GM23338 (cell line): ENCODE results near the gene VENTX. TPM values are rescaled to one million over a fixed set of nuclear protein-coding genes. Genes with fewer than 3 reads are reported as not detected.

Source experiments
- ATAC-seq: fragments of 200-7000 bp; cut with Tn5 transposase; 3 replicates; pipeline ENCODE4 v1.9.1; 2020
- DNase-seq: peaks from one replicate; pipeline ENCODE4 v3.0.0-alpha.2; 2015; ENCODE audit warnings: low spot score
- H2AFZ ChIP-seq: fragments of 200-600 bp; sonication (generic); 2 replicates; pipeline ENCODE4 v1.8.0; 2016; ENCODE audit warnings: antibody characterized with exemption, mild to moderate bottlenecking, moderate library complexity
- H3F3A ChIP-seq: fragments of 200-600 bp; sonication (generic); replicated peaks from 2 replicates; pipeline ENCODE4 v1.8.0; 2017; ENCODE audit warnings: antibody characterized with exemption, mixed run types, low read depth
- H3K27ac ChIP-seq: fragments of 200-600 bp; sonication (generic); 2 replicates; pipeline ENCODE4 v1.6.1; 2016; ENCODE audit warnings: low read depth
- H3K27me3 ChIP-seq: fragments of 200-600 bp; sonication (generic); 2 replicates; pipeline ENCODE4 v1.8.0; 2016; ENCODE audit warnings: mild to moderate bottlenecking, mixed run types, moderate library complexity; ENCODE audit not compliant: insufficient read depth
- H3K36me3 ChIP-seq: fragments of 200-600 bp; sonication (generic); 2 replicates; pipeline ENCODE4 v1.8.0; 2016; ENCODE audit warnings: mild to moderate bottlenecking; ENCODE audit not compliant: insufficient read depth
- H3K4me1 ChIP-seq: fragments of 200-600 bp; sonication (generic); 2 replicates; pipeline ENCODE4 v1.8.0; 2016; ENCODE audit warnings: mild to moderate bottlenecking, moderate library complexity; ENCODE audit not compliant: insufficient read depth
- H3K4me2 ChIP-seq: fragments of 200-600 bp; sonication (generic); 2 replicates; pipeline ENCODE4 v1.7.1; 2017; ENCODE audit warnings: mixed run types
- H3K4me3 ChIP-seq: fragments of 200-600 bp; sonication (generic); 2 replicates; pipeline ENCODE4 v1.6.1; 2016; ENCODE audit warnings: mixed run types
- H3K79me2 ChIP-seq: fragments of 200-600 bp; sonication (generic); replicated peaks from 2 replicates; pipeline ENCODE4 v1.8.0; 2017; ENCODE audit warnings: mild to moderate bottlenecking; ENCODE audit not compliant: insufficient read depth
- H3K9me2 ChIP-seq: fragments of 200-600 bp; sonication (generic); 2 replicates; pipeline ENCODE4 v1.8.0; 2017; ENCODE audit not compliant: insufficient read depth
- H4K20me1 ChIP-seq: fragments of 200-600 bp; sonication (generic); replicated peaks from 2 replicates; pipeline ENCODE4 v1.8.0; 2017; ENCODE audit warnings: mild to moderate bottlenecking; ENCODE audit not compliant: insufficient read depth
- H3K27ac Mint-ChIP-seq: 2 replicates; pipeline ENCODE4 v1.8.0; 2020; ENCODE audit warnings: inconsistent platforms, mild to moderate bottlenecking, moderate library complexity, mixed read lengths
- H3K27me3 Mint-ChIP-seq: 3 replicates; pipeline ENCODE4 v1.8.0; 2022; ENCODE audit warnings: low read depth, mild to moderate bottlenecking, moderate library complexity, mixed read lengths, inconsistent platforms; ENCODE audit not compliant: insufficient read depth, poor library complexity
- H3K36me3 Mint-ChIP-seq: 3 replicates; pipeline ENCODE4 v1.8.0; 2021; ENCODE audit warnings: low read depth, mild to moderate bottlenecking, inconsistent platforms, moderate library complexity, mixed read lengths
- H3K4me1 Mint-ChIP-seq: 3 replicates; pipeline ENCODE4 v1.8.0; 2020; ENCODE audit warnings: mild to moderate bottlenecking, inconsistent platforms, mixed read lengths
- H3K4me3 Mint-ChIP-seq: 3 replicates; pipeline ENCODE4 v1.8.0; 2021; ENCODE audit warnings: moderate library complexity, mild to moderate bottlenecking, inconsistent platforms, mixed read lengths
- H3K9me3 Mint-ChIP-seq: 3 replicates; pipeline ENCODE4 v1.8.0; 2020; ENCODE audit warnings: moderate library complexity, mild to moderate bottlenecking, inconsistent platforms, mixed read lengths
- EZH2 ChIP-seq: fragments of 200-600 bp; sonication (generic); IDR thresholded peaks from one replicate; pipeline ENCODE4 v1.8.0; 2017; ENCODE audit warnings: antibody characterized with exemption, mild to moderate bottlenecking, low read depth; ENCODE audit not compliant: unreplicated experiment
- JUNB ChIP-seq: IDR thresholded peaks from one replicate; pipeline ENCODE4 v1.6.1; 2016; ENCODE audit warnings: antibody characterized with exemption; ENCODE audit not compliant: unreplicated experiment
- NANOG ChIP-seq: IDR thresholded peaks from 2 replicates; pipeline ENCODE4 v1.6.1; 2016; ENCODE audit warnings: antibody characterized with exemption, borderline replicate concordance
- polyA plus RNA-seq: library from polyadenylated mRNA; unstranded; fragments of >200 nt; fragmentation: Nextera tagmentation; extraction: Ambion mirVana; gene quantifications from 2 replicates; pipeline ENCODE4 v1.2.1, GENCODE V29; 2016
- total RNA-seq: library from RNA; depleted of rRNA; stranded (reverse); fragments of >200 nt; shearing (Covaris generic); gene quantifications from 2 replicates; pipeline ENCODE4 v1.2.3, GENCODE V29; 2014
- TF ChIP-seq, protein P1 (sequence below): fragments of 250-450 bp; sonication (Bioruptor Pico); IDR thresholded peaks from 2 replicates; pipeline ENCODE4 v1.5.0; 2020; ENCODE audit warnings: mild to moderate bottlenecking, moderate library complexity

VENTX gene
- total and polyA plus RNA-seq, 2 experiments from 2014 or later, result 4.8 to 8.1 TPM

DNA sequence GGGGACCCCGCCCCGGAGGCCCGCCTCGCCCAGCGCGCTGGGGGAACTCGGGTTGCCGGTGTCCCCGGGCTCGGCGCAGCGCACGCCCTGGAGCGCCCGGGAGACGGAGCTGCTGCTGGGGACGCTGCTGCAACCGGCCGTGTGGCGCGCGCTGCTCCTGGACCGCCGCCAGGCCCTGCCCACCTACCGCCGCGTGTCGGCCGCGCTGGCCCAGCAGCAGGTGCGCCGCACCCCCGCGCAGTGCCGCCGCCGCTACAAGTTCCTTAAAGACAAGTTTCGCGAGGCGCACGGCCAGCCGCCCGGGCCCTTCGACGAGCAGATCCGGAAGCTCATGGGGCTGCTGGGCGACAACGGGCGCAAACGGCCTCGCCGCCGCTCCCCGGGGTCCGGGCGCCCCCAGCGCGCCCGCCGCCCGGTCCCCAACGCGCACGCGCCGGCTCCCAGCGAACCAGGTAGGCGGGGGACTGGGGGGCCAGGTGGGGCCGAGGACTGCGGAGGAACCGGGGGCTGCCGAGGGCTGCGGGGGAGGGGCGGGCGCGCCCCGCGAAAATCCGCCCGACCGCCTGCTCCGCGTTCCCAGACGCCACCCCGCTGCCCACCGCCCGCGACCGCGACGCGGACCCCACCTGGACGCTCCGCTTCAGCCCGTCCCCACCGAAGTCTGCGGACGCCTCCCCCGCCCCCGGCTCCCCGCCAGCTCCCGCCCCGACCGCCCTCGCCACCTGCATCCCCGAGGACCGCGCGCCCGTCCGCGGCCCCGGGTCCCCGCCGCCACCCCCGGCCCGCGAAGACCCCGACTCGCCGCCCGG, 7.1 kb upstream of the VENTX start:
- Mint-ChIP-seq H3K27ac (no peak overlapping the region), H3K9me3 (peaks cover 9% of the 10 kb centered on the region; the same call in 2 of the 3 replicates), H3K4me3 (peak overlapping the region; percentile 60; the same call in 2 of the 3 replicates), H3K4me1 (peaks cover 22% of the 10 kb centered on the region), H3K27me3 (peaks cover 67% of the 10 kb centered on the region), H3K36me3 (peaks cover 8% of the 10 kb centered on the region)
- Histone ChIP-seq H2AFZ (no peak overlapping the region), H3K4me1 (peaks cover 16% of the 10 kb centered on the region; the same call in 1 of the 2 replicates), H3K79me2 (no peaks in the 10 kb centered on the region), H3K27ac (no peak overlapping the region), H3K4me2 (peak overlapping the region; percentile 74), H3K4me3 (peak overlapping the region; percentile 59), H3K36me3 (no peaks in the 10 kb centered on the region), H3K9me2 (0 out of 2 replicates have a peak, but pooled peaks cover 3% of the 10 kb centered on the region), H3K27me3 (peaks cover 48% of the 10 kb centered on the region), H3F3A (peaks cover 16% of the 10 kb centered on the region; the same call in 1 of the 2 replicates), H4K20me1 (no peaks in the 10 kb centered on the region)
- ATAC-seq, result peak; percentile 9
- TF ChIP-seq NANOG (no peak), EZH2 (peak; percentile 43)
- DNase-seq, result peak; percentile 74

DNA sequence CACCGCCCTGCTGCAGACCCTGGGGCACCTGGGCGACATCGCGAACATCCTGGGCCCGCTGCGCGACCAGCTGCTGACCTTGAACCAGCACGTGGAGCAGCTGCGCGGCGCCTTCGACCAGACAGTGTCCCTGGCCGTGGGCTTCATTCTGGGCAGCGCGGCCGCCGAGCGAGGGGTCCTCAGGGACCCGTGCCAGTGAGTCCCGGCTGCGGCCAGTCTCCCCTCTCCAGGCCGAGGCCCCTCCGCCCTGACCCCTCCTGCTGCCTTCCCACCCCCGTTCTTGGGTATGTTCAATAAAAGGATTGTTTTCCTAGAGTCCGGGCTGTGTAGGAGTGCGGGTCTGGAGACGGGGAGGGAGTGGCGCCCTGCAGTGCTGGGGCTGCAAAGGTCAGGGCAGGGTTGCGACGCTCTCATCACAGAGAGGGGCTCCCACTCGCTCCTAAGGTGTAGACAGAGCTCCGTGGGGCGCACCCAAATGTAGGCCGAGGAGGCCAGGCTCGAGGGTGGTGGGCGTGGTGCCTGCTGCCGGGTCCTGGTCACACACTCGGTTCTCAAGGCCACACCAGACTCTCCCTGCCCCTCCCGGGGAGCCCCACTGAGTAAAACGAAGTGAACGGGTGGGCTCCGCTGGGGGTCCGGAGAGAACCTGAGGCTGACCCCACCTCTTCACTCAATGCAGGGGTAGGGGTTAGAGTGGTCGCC, 6.3 kb upstream of the VENTX start:
- H3K27me3 ChIP-seq, result peaks cover 56% of the 10 kb centered on the region
- H3K4me1 Mint-ChIP-seq, result peaks cover 20% of the 10 kb centered on the region
- H3K27ac ChIP-seq, result peak overlapping the region; percentile 84; the same call in 1 of the 2 replicates
- ATAC-seq (peak; percentile 3), DNase-seq (no peak)
- peak overlapping the region; percentile 75 for H3K4me2 ChIP-seq
- H3K27me3 Mint-ChIP-seq, result peaks cover 71% of the 10 kb centered on the region
- H3K36me3 Mint-ChIP-seq, result peaks cover 8% of the 10 kb centered on the region
- H3K4me1 ChIP-seq, result peaks cover 16% of the 10 kb centered on the region; the same call in 1 of the 2 replicates
- no peak overlapping the region for H3K27ac Mint-ChIP-seq
- H3F3A ChIP-seq, result peaks cover 16% of the 10 kb centered on the region; the same call in 1 of the 2 replicates
- H3K79me2 ChIP-seq, result no peaks in the 10 kb centered on the region
- H3K9me2 ChIP-seq, result 0 out of 2 replicates have a peak, but pooled peaks cover 3% of the 10 kb centered on the region
- peak; percentile 41 for TF ChIP-seq EZH2
- TF ChIP-seq JUNB, result no peak
- peak overlapping the region; percentile 67 for H3K4me3 Mint-ChIP-seq
- peaks cover 9% of the 10 kb centered on the region; the same call in 2 of the 3 replicates for H3K9me3 Mint-ChIP-seq
- H3K4me3 ChIP-seq, result peak overlapping the region; percentile 59
- H4K20me1 ChIP-seq, result no peaks in the 10 kb centered on the region
- no peaks in the 10 kb centered on the region for H3K36me3 ChIP-seq
- H2AFZ ChIP-seq, result no peak overlapping the region

DNA sequence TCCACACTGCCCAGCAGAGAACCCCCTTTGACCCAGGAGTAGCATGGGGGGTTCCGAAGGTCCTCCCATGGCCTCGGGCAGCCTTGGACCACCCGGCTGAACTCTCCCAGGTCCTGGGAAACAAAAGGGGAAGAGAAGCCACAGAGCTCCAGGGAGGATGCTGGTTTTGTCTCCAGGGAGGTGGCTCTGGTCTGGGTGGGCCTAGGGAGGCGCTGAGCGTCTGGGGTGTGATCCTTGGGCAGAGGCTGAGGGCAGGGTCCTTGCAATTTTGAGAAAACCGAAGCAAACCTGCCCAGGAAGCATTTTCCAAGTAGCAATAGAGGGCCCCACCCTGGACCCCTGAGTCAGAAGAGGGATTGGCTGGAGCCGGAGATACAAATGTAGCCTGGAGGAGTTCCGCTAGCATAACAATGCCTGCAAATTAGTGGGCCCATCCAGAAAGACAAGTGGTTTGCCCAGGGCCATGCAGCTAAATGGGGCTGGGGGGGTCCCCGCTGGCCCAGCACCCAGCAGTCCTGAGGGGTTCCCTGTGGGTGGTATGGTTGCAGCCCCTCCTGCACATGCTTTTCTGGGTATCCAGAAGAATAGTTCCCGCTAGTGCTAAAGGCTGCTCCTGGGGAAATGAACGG, 5.6 kb upstream of the VENTX start:
- peaks cover 9% of the 10 kb centered on the region; the same call in 2 of the 3 replicates for H3K9me3 Mint-ChIP-seq
- H3F3A ChIP-seq, result peaks cover 16% of the 10 kb centered on the region; the same call in 1 of the 2 replicates
- peaks cover 8% of the 10 kb centered on the region for H3K36me3 Mint-ChIP-seq
- H3K27ac Mint-ChIP-seq, result no peak overlapping the region
- 0 out of 2 replicates have a peak, but pooled peaks cover 3% of the 10 kb centered on the region for H3K9me2 ChIP-seq
- no peaks in the 10 kb centered on the region for H3K79me2 ChIP-seq
- no peaks in the 10 kb centered on the region for H4K20me1 ChIP-seq
- no peaks in the 10 kb centered on the region for H3K36me3 ChIP-seq
- H3K4me2 ChIP-seq, result peak overlapping the region; percentile 75
- peak overlapping the region; percentile 84; the same call in 1 of the 2 replicates for H3K27ac ChIP-seq
- peaks cover 19% of the 10 kb centered on the region for H3K4me1 Mint-ChIP-seq
- DNase-seq (peak; percentile 71), ATAC-seq (peak; percentile 15)
- H3K27me3 Mint-ChIP-seq, result peaks cover 69% of the 10 kb centered on the region
- H3K27me3 ChIP-seq, result peaks cover 63% of the 10 kb centered on the region
- peak overlapping the region; percentile 61 for H3K4me3 Mint-ChIP-seq
- no peak overlapping the region for H2AFZ ChIP-seq
- peaks cover 16% of the 10 kb centered on the region; the same call in 1 of the 2 replicates for H3K4me1 ChIP-seq
- TF ChIP-seq, protein P1, sequence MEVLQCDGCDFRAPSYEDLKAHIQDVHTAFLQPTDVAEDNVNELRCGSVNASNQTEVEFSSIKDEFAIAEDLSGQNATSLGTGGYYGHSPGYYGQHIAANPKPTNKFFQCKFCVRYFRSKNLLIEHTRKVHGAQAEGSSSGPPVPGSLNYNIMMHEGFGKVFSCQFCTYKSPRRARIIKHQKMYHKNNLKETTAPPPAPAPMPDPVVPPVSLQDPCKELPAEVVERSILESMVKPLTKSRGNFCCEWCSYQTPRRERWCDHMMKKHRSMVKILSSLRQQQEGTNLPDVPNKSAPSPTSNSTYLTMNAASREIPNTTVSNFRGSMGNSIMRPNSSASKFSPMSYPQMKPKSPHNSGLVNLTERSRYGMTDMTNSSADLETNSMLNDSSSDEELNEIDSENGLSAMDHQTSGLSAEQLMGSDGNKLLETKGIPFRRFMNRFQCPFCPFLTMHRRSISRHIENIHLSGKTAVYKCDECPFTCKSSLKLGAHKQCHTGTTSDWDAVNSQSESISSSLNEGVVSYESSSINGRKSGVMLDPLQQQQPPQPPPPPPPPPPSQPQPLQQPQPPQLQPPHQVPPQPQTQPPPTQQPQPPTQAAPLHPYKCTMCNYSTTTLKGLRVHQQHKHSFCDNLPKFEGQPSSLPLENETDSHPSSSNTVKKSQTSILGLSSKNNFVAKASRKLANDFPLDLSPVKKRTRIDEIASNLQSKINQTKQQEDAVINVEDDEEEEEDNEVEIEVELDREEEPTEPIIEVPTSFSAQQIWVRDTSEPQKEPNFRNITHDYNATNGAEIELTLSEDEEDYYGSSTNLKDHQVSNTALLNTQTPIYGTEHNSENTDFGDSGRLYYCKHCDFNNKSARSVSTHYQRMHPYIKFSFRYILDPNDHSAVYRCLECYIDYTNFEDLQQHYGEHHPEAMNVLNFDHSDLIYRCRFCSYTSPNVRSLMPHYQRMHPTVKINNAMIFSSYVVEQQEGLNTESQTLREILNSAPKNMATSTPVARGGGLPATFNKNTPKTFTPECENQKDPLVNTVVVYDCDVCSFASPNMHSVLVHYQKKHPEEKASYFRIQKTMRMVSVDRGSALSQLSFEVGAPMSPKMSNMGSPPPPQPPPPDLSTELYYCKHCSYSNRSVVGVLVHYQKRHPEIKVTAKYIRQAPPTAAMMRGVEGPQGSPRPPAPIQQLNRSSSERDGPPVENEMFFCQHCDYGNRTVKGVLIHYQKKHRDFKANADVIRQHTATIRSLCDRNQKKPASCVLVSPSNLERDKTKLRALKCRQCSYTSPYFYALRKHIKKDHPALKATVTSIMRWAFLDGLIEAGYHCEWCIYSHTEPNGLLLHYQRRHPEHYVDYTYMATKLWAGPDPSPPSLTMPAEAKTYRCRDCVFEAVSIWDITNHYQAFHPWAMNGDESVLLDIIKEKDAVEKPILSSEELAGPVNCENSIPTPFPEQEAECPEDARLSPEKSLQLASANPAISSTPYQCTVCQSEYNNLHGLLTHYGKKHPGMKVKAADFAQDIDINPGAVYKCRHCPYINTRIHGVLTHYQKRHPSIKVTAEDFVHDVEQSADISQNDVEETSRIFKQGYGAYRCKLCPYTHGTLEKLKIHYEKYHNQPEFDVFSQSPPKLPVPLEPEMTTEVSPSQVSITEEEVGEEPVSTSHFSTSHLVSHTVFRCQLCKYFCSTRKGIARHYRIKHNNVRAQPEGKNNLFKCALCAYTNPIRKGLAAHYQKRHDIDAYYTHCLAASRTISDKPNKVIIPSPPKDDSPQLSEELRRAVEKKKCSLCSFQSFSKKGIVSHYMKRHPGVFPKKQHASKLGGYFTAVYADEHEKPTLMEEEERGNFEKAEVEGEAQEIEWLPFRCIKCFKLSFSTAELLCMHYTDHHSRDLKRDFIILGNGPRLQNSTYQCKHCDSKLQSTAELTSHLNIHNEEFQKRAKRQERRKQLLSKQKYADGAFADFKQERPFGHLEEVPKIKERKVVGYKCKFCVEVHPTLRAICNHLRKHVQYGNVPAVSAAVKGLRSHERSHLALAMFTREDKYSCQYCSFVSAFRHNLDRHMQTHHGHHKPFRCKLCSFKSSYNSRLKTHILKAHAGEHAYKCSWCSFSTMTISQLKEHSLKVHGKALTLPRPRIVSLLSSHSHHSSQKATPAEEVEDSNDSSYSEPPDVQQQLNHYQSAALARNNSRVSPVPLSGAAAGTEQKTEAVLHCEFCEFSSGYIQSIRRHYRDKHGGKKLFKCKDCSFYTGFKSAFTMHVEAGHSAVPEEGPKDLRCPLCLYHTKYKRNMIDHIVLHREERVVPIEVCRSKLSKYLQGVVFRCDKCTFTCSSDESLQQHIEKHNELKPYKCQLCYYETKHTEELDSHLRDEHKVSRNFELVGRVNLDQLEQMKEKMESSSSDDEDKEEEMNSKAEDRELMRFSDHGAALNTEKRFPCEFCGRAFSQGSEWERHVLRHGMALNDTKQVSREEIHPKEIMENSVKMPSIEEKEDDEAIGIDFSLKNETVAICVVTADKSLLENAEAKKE (CRISPR knock-in tag), result no peak
- TF ChIP-seq NANOG, result peak; percentile 75; the same call in 1 of the 2 replicates
- peak overlapping the region; percentile 59 for H3K4me3 ChIP-seq
